Measurements from ENCODE around the gene CNOT3. TPM values are rescaled to one million over a fixed set of nuclear protein-coding genes. Genes with fewer than 3 reads are reported as not detected.
A peak's percentile ranks its signal among the peaks of the same experiment; 100 is the strongest.

Gene CNOT3
- total RNA-seq, 2 experiments from 2014 or later: 26.7 to 28.7 TPM

- Histone ChIP-seq H3K4me1 (ENCODE audit: insufficient read depth, low read length) (no peaks in the 10 kb centered on the region), H3K27ac (ENCODE audit: low read depth in 1 of 2, low read length in 2 of 2) (no peak overlapping the region), H3K36me3 (ENCODE audit: insufficient read depth, low read length) (peaks cover 8% of the 10 kb centered on the region), H3K27me3 (ENCODE audit: control insufficient read depth in 1 of 2, insufficient read depth in 2 of 2, low read length in 2 of 2) (no peaks in the 10 kb centered on the region), H3K4me3 (ENCODE audit: low read length) (no peak overlapping the region), H3K9me3 (ENCODE audit: control insufficient read depth in 1 of 2, insufficient read depth in 1 of 2, low read length in 2 of 2) (no peaks in the 10 kb centered on the region)
- Mint-ChIP-seq H3K9me3 (no peaks in the 10 kb centered on the region), H3K27me3 (no peaks in the 10 kb centered on the region), H3K36me3 (ENCODE audit: low read depth) (peaks cover 10% of the 10 kb centered on the region), H3K4me3 (no peak overlapping the region), H3K27ac (no peak overlapping the region), H3K4me1 (ENCODE audit: low read depth) (no peaks in the 10 kb centered on the region)
- intact Hi-C loops (cut with DNase I, micrococcal nuclease): no loop called here
- peak; percentile 100 for ATAC-seq (ENCODE audit: poor library complexity)
- peak in 7 of 14 experiments; percentile 28 to 64 (median 44) for DNase-seq
- ChIA-PET CTCF (interaction anchor here (1.5 kb wide), 1 partner anchor 10 kb away, joined by 3 read pairs; no protein-coding TSS in a partner anchor), POLR2A (no interaction called here)
- no peak for TF ChIP-seq CTCF (IDR thresholded peaks at IDR 0.05)
These were observed 41.2 kb downstream of the CNOT3 start for GRCh38 chr19:54178581-54179261.

- H3K4me1 Mint-ChIP-seq (ENCODE audit: low read depth): no peaks in the 10 kb centered on the region
- no peak overlapping the region for H3K27ac Mint-ChIP-seq
- Histone ChIP-seq H3K27me3 (ENCODE audit: control insufficient read depth in 1 of 2, insufficient read depth in 2 of 2, low read length in 2 of 2) (no peaks in the 10 kb centered on the region), H3K36me3 (ENCODE audit: insufficient read depth, low read length) (peaks cover 8% of the 10 kb centered on the region), H3K9me3 (ENCODE audit: control insufficient read depth in 1 of 2, insufficient read depth in 1 of 2, low read length in 2 of 2) (no peaks in the 10 kb centered on the region), H3K27ac (ENCODE audit: low read depth in 1 of 2, low read length in 2 of 2) (no peak overlapping the region), H3K4me3 (ENCODE audit: low read length) (no peak overlapping the region), H3K4me1 (ENCODE audit: insufficient read depth, low read length) (no peaks in the 10 kb centered on the region)
- DNase-seq: no peak
- ChIA-PET CTCF (no interaction called here), POLR2A (interaction anchor here (0.9 kb wide), 1 partner anchor 10 kb away, joined by 4 read pairs; the partner anchor contains the start of gene MBOAT7)
- no peaks in the 10 kb centered on the region for H3K27me3 Mint-ChIP-seq
- no peaks in the 10 kb centered on the region for H3K9me3 Mint-ChIP-seq
- TF ChIP-seq CTCF (IDR thresholded peaks at IDR 0.05): no peak
- intact Hi-C loops (cut with DNase I, micrococcal nuclease): no loop called here
- no peak overlapping the region for H3K4me3 Mint-ChIP-seq
- no peak for ATAC-seq (ENCODE audit: poor library complexity)
- peaks cover 16% of the 10 kb centered on the region for H3K36me3 Mint-ChIP-seq (ENCODE audit: low read depth)
These were observed 41.8 kb downstream of the CNOT3 start for GRCh38 chr19:54179262-54179852.

- Histone ChIP-seq H3K9me3 (ENCODE audit: control insufficient read depth in 1 of 2, insufficient read depth in 1 of 2, low read length in 2 of 2) (no peaks in the 10 kb centered on the region), H3K4me1 (ENCODE audit: insufficient read depth, low read length) (no peaks in the 10 kb centered on the region), H3K27ac (ENCODE audit: low read depth in 1 of 2, low read length in 2 of 2) (no peak overlapping the region), H3K4me3 (ENCODE audit: low read length) (no peak overlapping the region), H3K36me3 (ENCODE audit: insufficient read depth, low read length) (peaks cover 8% of the 10 kb centered on the region), H3K27me3 (ENCODE audit: control insufficient read depth in 1 of 2, insufficient read depth in 2 of 2, low read length in 2 of 2) (no peaks in the 10 kb centered on the region)
- Mint-ChIP-seq H3K4me1 (ENCODE audit: low read depth) (no peaks in the 10 kb centered on the region), H3K4me3 (no peak overlapping the region), H3K27ac (no peak overlapping the region), H3K27me3 (no peaks in the 10 kb centered on the region), H3K36me3 (ENCODE audit: low read depth) (peaks cover 16% of the 10 kb centered on the region), H3K9me3 (no peaks in the 10 kb centered on the region)
- no peak for DNase-seq
- TF ChIP-seq CTCF (IDR thresholded peaks at IDR 0.05): no peak
- ChIA-PET POLR2A (interaction anchor here (0.9 kb wide), 1 partner anchor 9 kb away, joined by 4 read pairs; the partner anchor contains the start of gene MBOAT7), CTCF (no interaction called here)
- intact Hi-C loops (cut with DNase I, micrococcal nuclease): no loop called here
- no peak for ATAC-seq (ENCODE audit: poor library complexity)
These were observed 42.4 kb downstream of the CNOT3 start for GRCh38 chr19:54179921-54180461.
